ENCODE results near the gene DAPK2.
"Not testable (repeated sequence)": the region's sequence is repeated elsewhere in the genome, so short reads cannot be mapped to it uniquely, and the experiment has no call there.

DAPK2 gene

GRCh38 chr15:64053674-64054073, 7.4 kb upstream of the DAPK2 start:
- ATAC-seq, result not testable (repeated sequence)

GRCh38 chr15:64052925-64053491, 6.7 kb upstream of the DAPK2 start:
- no peak for ATAC-seq

GRCh38 chr15:64051407-64052259, 5.3 kb upstream of the DAPK2 start:
- ATAC-seq, result no peak

- no peak for ATAC-seq
These were observed 4.8 kb upstream of the DAPK2 start for GRCh38 chr15:64051093-64051402.

- no peak for ATAC-seq
These were observed 4.2 kb upstream of the DAPK2 start for GRCh38 chr15:64050281-64051092.

- no peak for ATAC-seq
These were observed 2.6 kb upstream of the DAPK2 start for GRCh38 chr15:64048781-64049460.

GRCh38 chr15:64045774-64046420, 388 bp downstream of the DAPK2 start:
- peak; percentile 29 to 44 for ATAC-seq

- no peak for ATAC-seq
These were observed 1.2 kb downstream of the DAPK2 start for GRCh38 chr15:64045101-64045435.

GRCh38 chr15:64044300-64045100, 1.8 kb downstream of the DAPK2 start:
- no peak for ATAC-seq

- no peak for ATAC-seq
These were observed 7.2 kb downstream of the DAPK2 start for GRCh38 chr15:64038878-64039610.

GRCh38 chr15:64037966-64038365, 8.3 kb downstream of the DAPK2 start:
- no peak for ATAC-seq

- no peak for ATAC-seq
These were observed 9.2 kb downstream of the DAPK2 start for GRCh38 chr15:64037116-64037515.

- no peak for ATAC-seq
These were observed 10.8 kb downstream of the DAPK2 start for GRCh38 chr15:64035525-64035924.

- no peak for ATAC-seq
These were observed 11.8 kb downstream of the DAPK2 start for GRCh38 chr15:64034519-64034918.

- ATAC-seq, result no peak
These were observed 14.0 kb downstream of the DAPK2 start for GRCh38 chr15:64032329-64032728.

GRCh38 chr15:64030123-64030522, 16.2 kb downstream of the DAPK2 start:
- ATAC-seq, result no peak

GRCh38 chr15:64029633-64030032, 16.7 kb downstream of the DAPK2 start:
- no peak for ATAC-seq

- ATAC-seq, result no peak
These were observed 17.2 kb downstream of the DAPK2 start for GRCh38 chr15:64029110-64029509.

- no peak for ATAC-seq
These were observed 19.7 kb downstream of the DAPK2 start for GRCh38 chr15:64026591-64026990.

- ATAC-seq, result no peak
These were observed 21.9 kb downstream of the DAPK2 start for GRCh38 chr15:64024172-64025050.

All from activated CD4-positive, CD25-positive, alpha-beta regulatory T cell treated with anti-CD3 and anti-CD28 coated beads, Interleukin-2, amount 50 U/mL, for 24 hours (primary cell).